DOHH2 (cell line): ENCODE measurements around the gene ANXA4.

Source experiments
- H3F3A ChIP-seq: fragments of 200-600 bp; sonication (generic), shearing (Covaris generic); 2 replicates; pipeline ENCODE4 v1.6.0; 2016; ENCODE audit warnings: antibody characterized with exemption, mild to moderate bottlenecking; ENCODE audit not compliant: control insufficient read depth, insufficient read depth
- H3K27ac ChIP-seq: fragments of 200-600 bp; sonication (generic); 2 replicates; pipeline ENCODE4 v1.5.1; 2014; ENCODE audit warnings: low read depth, mild to moderate bottlenecking, low read length, moderate library complexity
- H3K27me3 ChIP-seq: fragments of 200-600 bp; sonication (generic); 2 replicates; pipeline ENCODE4 v1.6.1; 2014; ENCODE audit warnings: mild to moderate bottlenecking, low read length, mixed read lengths; ENCODE audit not compliant: control insufficient read depth
- H3K36me3 ChIP-seq: fragments of 200-600 bp; sonication (generic); 2 replicates; pipeline ENCODE4 v1.6.1; 2014; ENCODE audit warnings: mild to moderate bottlenecking, low read length, moderate library complexity, mixed read lengths; ENCODE audit not compliant: control insufficient read depth
- H3K4me1 ChIP-seq: fragments of 200-600 bp; sonication (generic); 2 replicates; pipeline ENCODE4 v1.6.1; 2014; ENCODE audit warnings: mild to moderate bottlenecking, low read length, mixed read lengths; ENCODE audit not compliant: control insufficient read depth
- H3K4me2 ChIP-seq: fragments of 200-600 bp; sonication (generic); 2 replicates; pipeline ENCODE4 v1.6.0; 2014; ENCODE audit warnings: mild to moderate bottlenecking, low read length, moderate library complexity
- H3K4me3 ChIP-seq: fragments of 200-600 bp; sonication (generic); 2 replicates; pipeline ENCODE4 v1.5.1; 2014; ENCODE audit warnings: mild to moderate bottlenecking, low read length, mixed read lengths
- H3K79me2 ChIP-seq: fragments of 200-600 bp; sonication (generic); 2 replicates; pipeline ENCODE4 v1.6.1; 2014; ENCODE audit warnings: mild to moderate bottlenecking, low read length, mixed read lengths; ENCODE audit not compliant: control insufficient read depth
- H3K9me2 ChIP-seq: fragments of 200-600 bp; sonication (generic); replicated peaks from 2 replicates; pipeline ENCODE4 v1.6.1; 2014; ENCODE audit warnings: mild to moderate bottlenecking, low read length, mixed read lengths; ENCODE audit not compliant: control insufficient read depth
- H3K9me3 ChIP-seq: fragments of 200-600 bp; sonication (generic); 2 replicates; pipeline ENCODE4 v1.6.1; 2014; ENCODE audit warnings: antibody characterized with exemption, low read length, mixed read lengths; ENCODE audit not compliant: control insufficient read depth, insufficient read depth
- H4K20me1 ChIP-seq: fragments of 200-600 bp; sonication (generic); 2 replicates; pipeline ENCODE4 v1.6.0; 2014; ENCODE audit warnings: low read depth, mild to moderate bottlenecking, antibody characterized with exemption, low read length, moderate library complexity; ENCODE audit not compliant: control insufficient read depth, insufficient read depth
- EZH2phosphoT487 ChIP-seq: fragments of 200-600 bp; sonication (generic); IDR thresholded peaks from 2 replicates; pipeline ENCODE4 v1.6.1; 2017; ENCODE audit warnings: borderline replicate concordance, mild to moderate bottlenecking, antibody characterized with exemption, low read length, moderate library complexity, mixed read lengths
- TF ChIP-seq, protein P1 (sequence below): fragments of 200-600 bp; sonication (generic); IDR thresholded peaks from one replicate; pipeline ENCODE4 v1.5.1; 2014; ENCODE audit warnings: antibody characterized with exemption, mild to moderate bottlenecking, low read depth, low read length; ENCODE audit not compliant: poor library complexity, severe bottlenecking

The ANXA4 gene

DNA sequence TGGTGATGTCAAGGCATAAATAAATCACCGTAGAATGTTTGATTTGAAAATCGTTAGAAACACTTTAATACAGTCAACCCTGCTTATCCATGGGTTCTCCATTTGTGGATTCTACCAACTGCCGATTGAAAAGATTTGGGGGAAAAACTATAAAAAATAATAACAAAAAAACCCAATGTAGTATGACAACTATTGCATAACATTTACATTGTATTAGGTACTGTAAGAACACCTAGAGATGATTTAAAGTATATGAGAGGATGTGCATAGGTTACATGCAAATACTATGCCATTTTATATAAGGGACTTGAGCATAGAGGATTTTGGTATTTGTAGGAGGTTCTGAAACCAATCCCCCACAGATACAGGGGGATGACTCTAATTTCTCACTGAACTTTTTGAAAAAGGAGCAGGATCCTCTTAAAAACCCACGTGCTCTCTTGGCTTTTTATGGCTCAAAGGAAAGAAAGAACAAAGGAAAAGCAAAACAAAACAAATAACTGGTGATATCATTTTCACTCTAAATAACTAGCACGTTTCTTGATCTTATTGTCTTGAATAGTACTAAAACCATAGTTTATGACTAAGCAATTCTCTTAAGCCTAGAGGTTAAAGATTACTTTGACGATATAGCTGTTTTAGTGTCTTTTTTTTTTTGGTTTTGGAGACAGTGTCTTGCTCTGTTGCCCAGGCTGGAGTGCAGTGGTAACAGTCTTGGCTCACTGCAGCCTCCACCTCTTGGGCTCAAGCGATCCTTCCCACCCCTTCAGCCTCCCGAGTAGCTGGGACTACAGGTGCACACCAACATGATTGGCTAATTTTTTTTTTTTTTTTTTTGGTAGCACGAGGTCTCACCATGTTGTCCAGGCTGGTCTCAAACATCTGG lies 104.5 kb downstream of the ANXA4 start:
- Histone ChIP-seq H3K36me3 (peaks cover 64% of the 10 kb centered on the region), H3K4me3 (no peak overlapping the region), H3K79me2 (no peaks in the 10 kb centered on the region), H3K27ac (no peak overlapping the region), H3K4me1 (no peaks in the 10 kb centered on the region), H3F3A (no peaks in the 10 kb centered on the region), H3K9me2 (no peaks in the 10 kb centered on the region), H3K27me3 (no peaks in the 10 kb centered on the region), H3K9me3 (no peaks in the 10 kb centered on the region), H4K20me1 (no peaks in the 10 kb centered on the region), H3K4me2 (no peak overlapping the region)
- TF ChIP-seq EZH2phosphoT487 = no peak
- TF ChIP-seq, protein P1, sequence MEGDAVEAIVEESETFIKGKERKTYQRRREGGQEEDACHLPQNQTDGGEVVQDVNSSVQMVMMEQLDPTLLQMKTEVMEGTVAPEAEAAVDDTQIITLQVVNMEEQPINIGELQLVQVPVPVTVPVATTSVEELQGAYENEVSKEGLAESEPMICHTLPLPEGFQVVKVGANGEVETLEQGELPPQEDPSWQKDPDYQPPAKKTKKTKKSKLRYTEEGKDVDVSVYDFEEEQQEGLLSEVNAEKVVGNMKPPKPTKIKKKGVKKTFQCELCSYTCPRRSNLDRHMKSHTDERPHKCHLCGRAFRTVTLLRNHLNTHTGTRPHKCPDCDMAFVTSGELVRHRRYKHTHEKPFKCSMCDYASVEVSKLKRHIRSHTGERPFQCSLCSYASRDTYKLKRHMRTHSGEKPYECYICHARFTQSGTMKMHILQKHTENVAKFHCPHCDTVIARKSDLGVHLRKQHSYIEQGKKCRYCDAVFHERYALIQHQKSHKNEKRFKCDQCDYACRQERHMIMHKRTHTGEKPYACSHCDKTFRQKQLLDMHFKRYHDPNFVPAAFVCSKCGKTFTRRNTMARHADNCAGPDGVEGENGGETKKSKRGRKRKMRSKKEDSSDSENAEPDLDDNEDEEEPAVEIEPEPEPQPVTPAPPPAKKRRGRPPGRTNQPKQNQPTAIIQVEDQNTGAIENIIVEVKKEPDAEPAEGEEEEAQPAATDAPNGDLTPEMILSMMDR = no peak

GRCh38 chr2:69847068-69847828 lies 105.3 kb downstream of the ANXA4 start:
- no peak for TF ChIP-seq EZH2phosphoT487
- TF ChIP-seq, protein P1 = no peak
- Histone ChIP-seq H3F3A (no peaks in the 10 kb centered on the region), H3K27ac (no peak overlapping the region), H3K4me3 (no peak overlapping the region), H3K4me2 (no peak overlapping the region), H3K9me3 (no peaks in the 10 kb centered on the region), H3K9me2 (no peaks in the 10 kb centered on the region), H3K4me1 (no peaks in the 10 kb centered on the region), H3K79me2 (no peaks in the 10 kb centered on the region), H3K36me3 (peaks cover 60% of the 10 kb centered on the region), H3K27me3 (no peaks in the 10 kb centered on the region), H4K20me1 (no peaks in the 10 kb centered on the region)

DNA sequence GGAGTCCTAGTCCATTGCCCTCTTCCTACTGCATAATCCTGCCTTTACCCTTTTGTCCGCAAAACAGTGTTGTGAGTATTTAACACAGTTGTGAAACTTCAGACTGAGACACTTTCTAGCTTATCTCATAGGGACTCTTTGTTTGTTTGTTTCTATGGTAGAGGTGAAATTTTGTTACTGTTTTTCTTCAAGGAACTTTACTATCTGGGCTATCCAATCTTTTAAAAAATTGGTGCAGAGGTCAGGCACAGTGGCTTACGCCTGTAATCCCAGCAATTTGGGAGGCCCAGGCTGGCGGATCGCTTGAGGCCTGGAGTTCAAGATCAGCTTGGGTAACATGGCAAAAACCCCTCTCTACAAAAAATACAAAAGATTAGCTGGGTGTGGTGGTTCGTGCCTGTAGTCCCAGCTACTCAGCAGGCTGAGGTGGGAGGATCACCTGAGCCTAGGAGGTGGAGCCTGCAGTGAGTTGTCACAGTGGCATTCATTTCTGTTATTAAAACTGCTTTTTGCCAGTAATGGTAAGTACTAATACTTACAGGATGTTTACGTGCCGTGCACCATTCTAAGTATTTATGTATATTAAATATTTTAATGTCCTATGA lies 106.4 kb downstream of the ANXA4 start:
- H3K79me2 ChIP-seq = no peaks in the 10 kb centered on the region
- peaks cover 62% of the 10 kb centered on the region for H3K36me3 ChIP-seq
- no peak overlapping the region for H3K27ac ChIP-seq

More for the DNA sequence above, 106.4 kb downstream of the ANXA4 start:
- Histone ChIP-seq H3K4me1 (no peaks in the 10 kb centered on the region), H3K4me2 (no peak overlapping the region), H3K27me3 (no peaks in the 10 kb centered on the region), H3K9me2 (no peaks in the 10 kb centered on the region), H3F3A (no peaks in the 10 kb centered on the region), H3K4me3 (no peak overlapping the region), H3K9me3 (no peaks in the 10 kb centered on the region), H4K20me1 (no peaks in the 10 kb centered on the region)
- TF ChIP-seq, protein P1 = no peak
- TF ChIP-seq EZH2phosphoT487 = no peak
